ENCODE results near the gene GRIK4. TPM values are rescaled to one million over a fixed set of nuclear protein-coding genes. Genes with fewer than 3 reads are reported as not detected.

GRIK4 gene
- total and polyA plus RNA-seq, 2 of the 4 experiments (the other 2 are of a cell fraction), result 0.18 to 0.38 TPM

GRCh38 chr11:120589376-120589775 is 77.8 kb downstream of the GRIK4 start:
- ChIA-PET POLR2A (ENCODE audit: unreplicated experiment) (no interaction called here), CTCF (no interaction called here)
- no peak overlapping the region for H4K91ac ChIP-seq (ENCODE audit: insufficient read depth, low read depth, low read length)
- H3K79me1 ChIP-seq (ENCODE audit: low read depth in 1 of 2, low read length in 2 of 2), result no peaks in the 10 kb centered on the region
- H2AK5ac ChIP-seq (ENCODE audit: low read depth, low read length), result no peak overlapping the region
- H3K4ac ChIP-seq (ENCODE audit: low read depth, low read length), result no peak overlapping the region
- no peak overlapping the region for H3K14ac ChIP-seq (replicated peaks; ENCODE audit: low read depth, low read length)
- H2BK15ac ChIP-seq (ENCODE audit: low read depth, low read length), result no peak overlapping the region
- no peak for TF ChIP-seq FOS (IDR thresholded peaks at IDR 0.05; ENCODE audit: low read depth, low read length)
- no peak for TF ChIP-seq POLR2A (IDR thresholded peaks at IDR 0.05; ENCODE audit: low read depth, low read length)
- no peak for TF ChIP-seq RAD21 (IDR thresholded peaks at IDR 0.05; ENCODE audit: low read length)
- no peak for TF ChIP-seq MAZ (IDR thresholded peaks at IDR 0.05; ENCODE audit: borderline replicate concordance, low read depth, low read length)
- no peak for TF ChIP-seq NFE2L2 (IDR thresholded peaks at IDR 0.05; ENCODE audit: low read depth, low read length)
- no peak for TF ChIP-seq USF2 (IDR thresholded peaks at IDR 0.05; ENCODE audit: low read depth, low read length)
- TF ChIP-seq CHD1 (IDR thresholded peaks at IDR 0.05; ENCODE audit: low read depth, low read length), result no peak
- TF ChIP-seq RCOR1 (IDR thresholded peaks at IDR 0.05; ENCODE audit: insufficient replicate concordance, low read length), result no peak
- no peak for TF ChIP-seq CEBPB (IDR thresholded peaks at IDR 0.05; ENCODE audit: low read depth, low read length)
- TF ChIP-seq, protein P1, sequence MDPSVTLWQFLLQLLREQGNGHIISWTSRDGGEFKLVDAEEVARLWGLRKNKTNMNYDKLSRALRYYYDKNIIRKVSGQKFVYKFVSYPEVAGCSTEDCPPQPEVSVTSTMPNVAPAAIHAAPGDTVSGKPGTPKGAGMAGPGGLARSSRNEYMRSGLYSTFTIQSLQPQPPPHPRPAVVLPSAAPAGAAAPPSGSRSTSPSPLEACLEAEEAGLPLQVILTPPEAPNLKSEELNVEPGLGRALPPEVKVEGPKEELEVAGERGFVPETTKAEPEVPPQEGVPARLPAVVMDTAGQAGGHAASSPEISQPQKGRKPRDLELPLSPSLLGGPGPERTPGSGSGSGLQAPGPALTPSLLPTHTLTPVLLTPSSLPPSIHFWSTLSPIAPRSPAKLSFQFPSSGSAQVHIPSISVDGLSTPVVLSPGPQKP (IDR thresholded peaks at IDR 0.05; ENCODE audit: borderline replicate concordance, low read depth, low read length), result no peak
- TF ChIP-seq MXI1 (IDR thresholded peaks at IDR 0.05; ENCODE audit: borderline replicate concordance, low read depth, low read length), result no peak
- TF ChIP-seq BHLHE40 (IDR thresholded peaks at IDR 0.05; ENCODE audit: low read depth, low read length), result no peak
- no peak for TF ChIP-seq MAFK (IDR thresholded peaks at IDR 0.05; ENCODE audit: low read depth, low read length)
- TF ChIP-seq, protein P2, sequence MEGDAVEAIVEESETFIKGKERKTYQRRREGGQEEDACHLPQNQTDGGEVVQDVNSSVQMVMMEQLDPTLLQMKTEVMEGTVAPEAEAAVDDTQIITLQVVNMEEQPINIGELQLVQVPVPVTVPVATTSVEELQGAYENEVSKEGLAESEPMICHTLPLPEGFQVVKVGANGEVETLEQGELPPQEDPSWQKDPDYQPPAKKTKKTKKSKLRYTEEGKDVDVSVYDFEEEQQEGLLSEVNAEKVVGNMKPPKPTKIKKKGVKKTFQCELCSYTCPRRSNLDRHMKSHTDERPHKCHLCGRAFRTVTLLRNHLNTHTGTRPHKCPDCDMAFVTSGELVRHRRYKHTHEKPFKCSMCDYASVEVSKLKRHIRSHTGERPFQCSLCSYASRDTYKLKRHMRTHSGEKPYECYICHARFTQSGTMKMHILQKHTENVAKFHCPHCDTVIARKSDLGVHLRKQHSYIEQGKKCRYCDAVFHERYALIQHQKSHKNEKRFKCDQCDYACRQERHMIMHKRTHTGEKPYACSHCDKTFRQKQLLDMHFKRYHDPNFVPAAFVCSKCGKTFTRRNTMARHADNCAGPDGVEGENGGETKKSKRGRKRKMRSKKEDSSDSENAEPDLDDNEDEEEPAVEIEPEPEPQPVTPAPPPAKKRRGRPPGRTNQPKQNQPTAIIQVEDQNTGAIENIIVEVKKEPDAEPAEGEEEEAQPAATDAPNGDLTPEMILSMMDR (conservative IDR thresholded peaks at IDR 0.05; ENCODE audit: low read depth, low read length), result no peak
- TF ChIP-seq SMC3 (IDR thresholded peaks at IDR 0.05; ENCODE audit: low read depth, low read length), result no peak
- no peak overlapping the region for H3K23ac ChIP-seq (ENCODE audit: low read depth, low read length)
- no peak overlapping the region for H2BK20ac ChIP-seq (ENCODE audit: low read depth, low read length)
- no peak overlapping the region for H3K4me3 ChIP-seq (ENCODE audit: insufficient read depth, low read depth, low read length)
- intact Hi-C loops (cut with micrococcal nuclease) (no loop called here), dilution Hi-C loops (cut with HindIII; ENCODE audit: low sequenced_read_pairs, unreplicated experiment) (no loop called here), in situ Hi-C loops (cut with MboI; ENCODE audit: low sequenced_read_pairs) (no loop called here)
- H2AFZ ChIP-seq (replicated peaks; ENCODE audit: low read length, poor library complexity), result no peak overlapping the region
- no peak overlapping the region for H2BK120ac ChIP-seq (ENCODE audit: low read depth, low read length)
- no peak overlapping the region for H4K5ac ChIP-seq (ENCODE audit: low read depth, low read length)
- no peak overlapping the region for H3K4me2 ChIP-seq (ENCODE audit: low read depth, low read length)
- no peak overlapping the region for H3K56ac ChIP-seq (ENCODE audit: extremely low read depth, insufficient read depth, low read length)
- no peak overlapping the region for H2AK9ac ChIP-seq (replicated peaks; ENCODE audit: low read depth, low read length, poor library complexity)
- H4K8ac ChIP-seq (ENCODE audit: low read depth in 2 of 2, low read length in 2 of 2), result no peak overlapping the region
- H3K36me3 ChIP-seq (ENCODE audit: control insufficient read depth, insufficient read depth, low read length), result no peaks in the 10 kb centered on the region
- no peaks in the 10 kb centered on the region for H3K9me1 ChIP-seq (ENCODE audit: insufficient read depth, low read length)
- H2BK5ac ChIP-seq (ENCODE audit: low read depth, low read length, poor library complexity, severe bottlenecking), result no peak overlapping the region
- peaks cover 1% of the 10 kb centered on the region; the same call in 1 of the 2 replicates for H3K4me1 ChIP-seq (ENCODE audit: control insufficient read depth, insufficient read depth, low read length)
- no peak overlapping the region for H3K27ac ChIP-seq (ENCODE audit: insufficient read depth, low read length)
- H3K18ac ChIP-seq (ENCODE audit: low read depth, low read length), result no peak overlapping the region
- DNase-seq, result no peak
- no peak for ATAC-seq (ENCODE audit: low read depth)
- H4K20me1 ChIP-seq (ENCODE audit: insufficient read depth, low read length), result no peaks in the 10 kb centered on the region
- no TSS peak for BruUV-seq (replicated peaks)
- no peak overlapping the region for H3K9ac ChIP-seq (ENCODE audit: low read depth, low read length)
- no peaks in the 10 kb centered on the region for H3K9me3 ChIP-seq (ENCODE audit: control insufficient read depth, insufficient read depth, low read length)
- WGBS, 2 experiments (ENCODE audit: extremely low coverage in 2 of 2, insufficient read length in 1 of 2), result 71% methylated on average over 7 of the region's 11 CpGs; no CpG with 5 or more reads in 1 of the 2 experiments
- H3K27me3 ChIP-seq (ENCODE audit: control insufficient read depth, insufficient read depth, low read length), result peaks cover 8% of the 10 kb centered on the region; the same call in 1 of the 2 replicates
